GM21381 (cell line): Measurements from ENCODE around the gene LHFPL2.

Experiments used
- ATAC-seq: cut with Tn5 transposase; IDR thresholded peaks from one replicate; pipeline ENCODE4 v1.9.1; 2021; ENCODE audit warnings: mild to moderate bottlenecking, moderate library complexity; ENCODE audit not compliant: unreplicated experiment

Gene LHFPL2

DNA sequence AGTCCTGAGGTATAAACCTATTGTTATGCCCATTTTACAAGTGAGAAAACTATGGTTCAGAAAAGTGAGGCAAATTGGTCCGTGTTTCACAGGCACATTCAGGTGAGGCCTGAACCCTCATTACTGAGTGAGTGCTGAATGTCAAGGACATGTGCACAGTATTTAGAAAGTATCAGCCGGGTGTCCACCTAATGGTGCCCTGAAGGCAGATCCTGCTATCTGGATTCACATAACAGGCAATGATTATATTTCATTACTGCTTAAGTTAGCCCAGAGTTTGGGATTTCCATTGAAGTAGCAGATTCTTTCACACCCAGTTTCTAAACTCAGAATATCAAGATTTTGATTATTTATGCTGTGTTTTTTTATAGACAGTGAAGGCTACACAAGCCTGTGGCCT lies 142.7 kb downstream of the LHFPL2 start:
- no peak for ATAC-seq

DNA sequence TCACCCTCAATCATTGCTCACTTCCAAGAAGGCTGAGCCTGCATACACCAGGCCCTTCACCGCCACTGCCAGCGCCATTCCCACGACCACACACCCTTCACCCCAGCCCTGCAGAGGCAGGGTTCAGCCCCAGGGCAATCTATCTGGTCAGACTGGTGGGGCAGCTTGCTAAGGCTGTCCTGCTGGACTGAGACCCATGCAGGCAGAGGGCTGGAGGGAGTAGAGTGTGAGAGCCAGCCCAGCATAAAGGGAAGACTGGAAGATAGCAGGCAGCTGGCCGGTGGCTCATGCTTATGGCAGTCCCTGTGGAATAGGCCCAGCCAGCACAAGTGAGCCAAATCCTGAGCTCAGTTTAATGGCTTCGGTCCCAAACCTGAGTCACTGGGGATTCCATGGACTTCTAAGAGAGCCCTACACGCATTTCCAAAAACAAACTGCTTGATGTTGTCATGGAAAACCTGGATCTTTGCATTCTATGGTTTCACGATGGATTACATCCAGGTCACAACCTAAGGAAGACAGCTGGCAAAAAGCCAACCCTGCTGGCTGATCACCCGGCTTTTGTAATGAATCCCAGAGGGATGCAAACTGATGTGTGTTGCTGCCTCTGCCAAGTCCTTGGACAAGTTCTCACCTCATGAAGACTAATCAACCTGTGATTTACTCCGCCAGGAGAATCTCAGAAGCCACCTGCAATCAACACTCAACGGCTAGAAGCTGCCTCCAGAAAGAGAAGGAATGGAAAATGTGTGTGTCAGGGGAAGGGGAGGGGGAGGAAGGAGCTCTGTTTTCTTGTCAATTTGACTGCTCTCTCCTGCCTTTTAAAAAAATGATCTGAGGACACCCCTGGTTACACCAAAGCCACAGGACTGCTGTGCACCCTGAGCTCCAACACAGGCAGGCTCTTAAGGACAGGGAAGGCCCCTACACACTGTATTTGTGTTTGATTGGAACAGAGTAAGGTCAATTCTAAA lies 143.6 kb downstream of the LHFPL2 start:
- ATAC-seq = no peak

DNA sequence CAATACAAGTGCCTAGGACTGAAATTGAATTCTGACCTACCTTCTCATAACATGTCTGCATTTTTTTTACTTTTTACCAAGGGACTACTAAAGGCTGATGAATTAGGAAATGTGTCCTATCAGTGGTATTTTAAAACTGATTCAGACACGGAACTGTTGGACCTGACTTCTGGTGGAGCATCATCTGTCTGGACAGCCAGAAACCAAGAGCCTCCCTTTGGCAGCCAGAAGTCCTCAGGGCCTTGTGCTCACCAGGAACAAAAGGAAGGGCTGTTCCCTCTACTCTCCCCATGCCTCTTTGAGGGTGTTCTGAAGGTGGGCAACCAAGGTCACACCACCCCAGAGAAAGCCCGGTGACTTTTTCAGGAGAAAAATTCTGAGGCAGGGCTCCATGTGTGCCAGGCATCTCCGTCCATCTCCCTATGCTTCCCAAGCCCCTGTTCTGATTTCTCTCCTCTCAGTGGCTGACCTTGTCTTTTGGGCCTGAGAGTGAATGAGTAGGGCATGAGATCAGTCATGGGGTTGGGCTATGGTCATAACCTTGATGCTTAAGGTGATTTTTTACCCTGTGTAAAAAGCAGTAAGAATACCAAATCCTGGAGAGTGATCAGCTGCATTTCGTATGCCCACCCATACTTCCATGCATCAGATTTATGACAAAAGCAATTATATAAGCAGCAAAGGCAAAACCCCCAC lies 144.5 kb downstream of the LHFPL2 start:
- no peak for ATAC-seq

DNA sequence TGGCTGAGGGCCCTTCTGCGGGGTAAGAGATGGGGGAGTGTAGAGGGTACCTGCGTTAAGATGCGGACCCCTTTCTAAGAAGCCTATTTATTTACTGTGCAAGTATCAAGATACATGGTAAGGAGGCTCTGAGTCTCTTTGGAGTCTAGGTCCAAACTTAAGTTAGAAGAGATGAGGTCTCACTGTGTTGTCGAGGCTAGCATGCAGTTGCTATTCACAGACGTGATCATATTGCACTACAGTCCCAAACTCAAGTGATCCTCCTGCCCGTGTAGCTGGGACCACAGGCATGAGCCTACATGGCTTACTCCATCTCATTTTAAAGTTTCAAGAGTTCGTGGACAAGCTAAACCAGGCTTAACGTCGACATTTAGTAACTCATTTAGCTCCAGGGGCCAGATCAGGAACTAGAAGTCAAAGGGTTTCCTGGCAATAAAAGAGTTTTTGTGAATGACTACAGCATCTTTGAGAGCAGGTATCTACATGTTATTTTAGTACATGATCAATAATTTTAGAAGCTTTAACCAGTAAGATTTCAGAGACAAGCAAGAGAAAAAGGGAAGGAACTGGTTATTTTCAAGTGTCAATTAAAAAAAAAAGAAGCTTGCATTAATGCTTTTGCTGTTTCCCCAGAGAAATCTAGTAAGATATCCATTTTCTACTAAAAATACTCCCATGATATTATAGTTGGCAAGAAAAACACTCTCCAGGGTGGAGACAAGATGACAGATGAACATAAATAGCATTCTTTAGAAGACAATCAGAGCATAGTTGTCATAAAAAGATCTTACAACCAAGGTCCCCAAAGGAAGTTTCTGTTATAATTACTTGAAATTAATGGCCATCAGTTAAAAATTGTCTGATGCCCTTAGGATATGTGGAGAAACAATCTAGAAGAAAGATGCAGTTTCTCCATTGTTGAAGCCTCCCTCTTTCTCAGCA lies 146.9 kb downstream of the LHFPL2 start:
- no peak for ATAC-seq

DNA sequence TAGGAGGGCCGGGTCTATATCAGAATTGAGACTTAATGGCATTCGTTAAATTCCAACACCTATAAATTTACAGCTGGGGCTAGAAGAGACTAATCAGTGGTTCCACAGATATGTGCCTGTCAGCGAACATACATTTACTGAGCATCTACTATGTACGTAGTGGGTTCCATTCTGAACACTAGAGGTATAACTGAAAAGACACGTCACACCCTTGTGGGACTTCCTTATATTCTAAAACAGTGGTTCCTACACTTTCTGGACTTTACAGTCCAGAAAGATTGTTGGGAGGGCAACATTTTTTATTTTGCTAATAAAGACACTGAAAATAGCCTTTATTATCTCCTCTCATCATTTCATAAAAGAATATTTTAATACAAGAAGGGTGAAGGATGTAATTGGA lies 147.7 kb downstream of the LHFPL2 start:
- no peak for ATAC-seq

DNA sequence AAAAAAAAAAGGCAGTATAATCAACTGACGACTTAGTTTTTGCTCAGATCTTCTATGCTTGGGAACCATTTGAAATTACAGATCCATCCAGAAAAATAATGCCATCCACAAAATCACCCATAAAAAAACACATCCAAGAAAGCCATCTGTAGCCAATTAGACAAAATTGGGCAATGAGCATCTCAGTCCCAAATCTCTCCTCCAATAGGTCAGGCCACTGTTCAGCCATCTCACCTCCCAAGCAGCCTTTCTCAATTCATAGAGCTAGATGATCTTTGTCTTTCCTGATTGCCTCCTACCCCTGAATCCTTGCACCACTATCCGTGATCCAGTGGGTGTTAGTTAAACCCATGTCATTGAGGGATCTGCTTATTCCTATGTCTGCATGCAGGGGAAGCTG lies 148.5 kb downstream of the LHFPL2 start:
- no peak for ATAC-seq

DNA sequence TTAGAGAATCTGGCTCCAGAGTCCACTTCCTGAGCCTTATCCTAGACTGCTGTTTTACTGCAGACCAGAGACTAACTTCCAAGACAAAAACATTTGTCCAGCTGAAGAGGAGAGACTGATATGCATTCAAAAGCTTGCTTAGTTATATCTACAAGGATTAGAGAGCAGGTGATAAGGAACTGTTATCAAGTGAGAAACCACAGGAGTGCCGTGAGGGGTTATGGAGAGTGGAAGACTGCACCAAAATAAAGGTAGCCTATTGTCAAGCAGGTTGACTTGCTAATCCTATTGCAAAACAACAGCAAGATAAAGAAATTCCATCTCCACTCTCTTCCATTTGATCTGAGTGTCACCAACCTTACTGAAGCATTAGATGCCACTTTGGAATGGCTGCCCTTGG lies 149.1 kb downstream of the LHFPL2 start:
- ATAC-seq = no peak

DNA sequence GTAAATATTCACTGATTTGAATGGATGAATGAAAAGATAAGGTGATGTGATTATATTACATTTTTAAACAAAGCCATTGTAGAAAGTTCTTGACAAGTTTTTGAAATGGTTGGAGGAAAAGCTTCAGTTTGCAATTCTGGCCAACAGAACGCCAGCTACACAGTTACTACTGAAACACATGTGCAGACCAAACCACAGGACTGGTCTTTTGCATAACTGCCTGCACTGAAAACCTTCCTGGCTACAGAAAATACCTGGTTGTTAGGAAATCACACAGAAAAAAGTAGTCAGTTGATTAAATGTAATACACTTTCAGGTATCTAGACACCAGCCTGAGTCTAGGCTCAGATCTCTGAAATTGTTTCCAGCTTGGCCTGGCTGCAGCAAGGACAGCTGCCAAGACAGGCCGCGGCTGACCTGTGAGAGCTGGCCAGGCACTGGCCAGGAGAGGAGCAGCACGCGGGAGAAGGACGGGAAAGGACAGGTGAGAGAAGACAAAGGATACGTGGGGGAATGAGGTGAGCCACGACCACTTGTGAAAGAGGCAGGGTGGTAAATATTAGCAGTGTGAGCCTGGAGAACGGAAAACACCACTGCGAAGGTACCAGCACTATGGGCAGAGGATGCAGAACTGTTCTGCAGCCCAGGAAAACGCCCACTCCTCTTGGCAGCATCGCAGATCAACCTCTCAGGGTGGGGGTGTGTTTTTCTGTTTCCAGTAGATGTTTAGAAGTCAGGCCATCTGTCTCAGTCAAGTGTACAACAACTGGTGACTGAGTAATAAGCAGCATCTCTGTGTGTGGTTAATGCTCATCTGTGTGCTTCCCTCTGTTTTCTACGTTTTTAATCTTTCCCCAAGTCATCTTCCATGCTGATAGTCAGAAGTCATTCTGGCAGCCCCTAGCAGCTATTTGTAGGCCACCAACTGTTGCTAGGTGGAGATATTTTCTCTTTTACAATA lies 150.7 kb downstream of the LHFPL2 start:
- no peak for ATAC-seq

DNA sequence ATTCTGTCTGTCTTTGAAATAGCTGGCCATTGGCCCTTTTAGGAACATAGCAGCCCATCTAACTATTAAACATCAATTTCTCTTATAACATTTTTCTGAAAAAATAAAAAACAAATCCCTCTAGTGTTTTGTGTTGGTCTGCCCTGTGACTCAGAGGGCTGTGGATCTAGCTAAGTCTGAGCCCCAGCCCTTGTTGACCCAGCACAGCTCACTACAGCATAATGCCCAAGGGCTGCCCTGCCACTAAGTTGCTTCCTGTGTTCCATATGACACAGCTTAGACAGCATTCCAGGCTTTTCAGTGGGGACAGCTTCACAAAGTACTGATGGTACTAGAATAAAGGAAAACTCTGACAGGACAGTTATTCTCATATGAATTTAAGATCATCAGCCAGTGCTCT lies 152.2 kb downstream of the LHFPL2 start:
- no peak for ATAC-seq

DNA sequence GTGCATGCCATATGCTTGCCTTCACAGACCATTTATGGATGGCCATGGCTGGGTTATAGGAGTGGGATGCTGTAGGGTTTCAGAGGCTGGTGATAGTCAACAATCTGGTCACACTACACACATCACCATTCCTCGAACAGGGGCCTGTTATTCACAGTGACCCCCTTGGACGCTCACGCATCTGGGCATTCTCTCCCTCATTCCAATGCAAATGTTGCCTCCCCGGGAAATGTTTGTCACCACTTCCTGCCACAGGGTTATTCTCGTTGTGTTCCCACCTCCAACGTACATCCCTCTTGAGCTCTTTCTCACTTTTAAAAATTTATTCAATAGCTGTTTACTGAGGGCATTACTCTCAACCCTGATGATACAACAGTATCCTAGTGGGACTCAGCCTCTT lies 152.8 kb downstream of the LHFPL2 start:
- no peak for ATAC-seq

DNA sequence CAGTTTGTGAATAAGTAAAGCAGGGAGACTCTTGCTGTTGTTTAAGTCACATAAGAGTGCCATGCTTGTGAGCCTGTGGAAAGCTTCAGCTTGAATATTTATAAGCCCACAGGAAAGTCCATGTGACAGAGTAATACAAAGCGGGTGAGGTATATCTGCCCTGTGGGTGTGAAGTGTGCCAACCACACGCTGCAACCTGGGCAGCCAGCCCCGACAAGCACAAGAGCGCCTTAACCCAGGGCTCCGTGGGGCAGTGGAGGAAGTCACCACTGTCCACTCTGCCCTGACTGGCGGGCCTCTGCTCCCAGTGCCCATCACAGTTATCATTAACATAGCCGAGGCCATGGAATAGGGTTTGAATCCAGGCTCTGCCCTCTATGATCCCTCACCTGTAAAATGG lies 155.9 kb downstream of the LHFPL2 start:
- ATAC-seq = no peak

DNA sequence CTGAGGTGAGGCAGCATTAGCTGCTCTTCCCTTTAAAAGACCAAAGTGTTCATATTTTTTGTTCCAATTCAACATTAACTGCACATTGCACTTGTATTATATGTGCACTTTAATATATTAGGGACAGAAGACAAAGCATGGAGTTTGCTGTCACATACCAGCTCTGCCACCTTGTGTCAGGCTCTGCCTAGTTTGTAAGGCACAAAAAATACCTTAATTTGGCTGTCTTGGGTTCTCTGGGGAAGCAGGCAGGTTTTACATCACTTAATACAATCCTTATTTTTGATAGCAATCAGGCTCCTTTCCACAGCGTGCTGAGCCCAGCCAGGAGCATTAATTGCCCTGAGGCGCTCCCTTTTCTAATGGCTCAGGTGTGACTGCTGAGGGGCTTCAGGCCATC lies 156.3 kb downstream of the LHFPL2 start:
- no peak for ATAC-seq

DNA sequence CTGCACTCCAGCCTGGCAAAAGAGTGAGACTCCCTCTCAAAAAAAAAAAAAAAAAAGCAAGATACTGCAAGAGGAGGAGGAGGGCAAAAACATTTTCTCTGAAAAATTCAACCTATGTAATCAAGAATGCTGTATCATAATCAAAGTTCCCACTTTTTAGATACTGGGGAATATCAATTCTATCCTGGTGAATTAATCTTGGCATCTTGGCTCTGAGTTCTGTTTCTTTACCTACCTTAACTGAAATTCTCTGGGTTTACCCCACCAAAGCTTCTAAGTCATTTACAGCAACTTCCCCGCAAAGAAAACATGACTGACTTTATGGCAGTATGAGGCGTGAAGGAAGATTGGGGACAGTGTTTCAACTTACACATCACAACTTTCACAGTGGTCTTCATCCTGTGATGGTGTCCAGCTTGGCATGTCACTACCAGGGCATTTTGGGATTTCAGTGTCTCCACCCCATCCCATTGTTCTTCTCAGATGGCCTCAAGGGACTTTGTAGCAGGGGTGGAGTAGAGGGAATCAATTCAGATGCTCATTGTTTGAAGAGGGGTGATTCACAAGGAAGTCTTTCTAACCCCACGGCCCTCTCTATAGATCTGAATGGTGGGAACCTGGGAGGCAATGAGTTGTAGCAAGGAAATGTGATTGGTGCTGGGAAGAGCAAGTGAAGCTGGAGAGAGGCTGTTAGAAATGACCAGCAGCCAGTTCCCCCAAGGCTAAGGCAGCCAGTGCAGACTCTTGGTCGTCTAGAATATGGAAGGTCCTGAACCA lies 157.7 kb downstream of the LHFPL2 start:
- ATAC-seq = no peak

DNA sequence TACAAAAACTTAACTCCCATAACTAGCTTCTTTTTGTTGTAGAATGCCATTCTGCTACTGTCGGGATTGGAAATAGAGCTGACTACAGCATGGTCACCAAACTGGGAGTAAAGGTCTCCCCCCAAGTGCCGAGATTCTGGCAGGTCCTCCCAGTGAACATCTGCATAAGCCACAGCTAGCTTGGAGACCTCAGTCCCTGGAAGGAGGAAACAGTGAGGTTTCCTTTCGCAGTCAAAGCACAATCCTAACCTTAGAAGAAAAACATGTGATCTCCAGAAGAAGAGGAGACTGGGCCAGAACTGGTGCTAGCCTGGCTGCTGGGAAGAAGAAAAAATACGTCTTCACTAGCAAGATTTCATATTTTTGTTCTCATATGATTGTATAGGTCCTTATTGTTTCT lies 160.7 kb downstream of the LHFPL2 start:
- ATAC-seq = no peak

DNA sequence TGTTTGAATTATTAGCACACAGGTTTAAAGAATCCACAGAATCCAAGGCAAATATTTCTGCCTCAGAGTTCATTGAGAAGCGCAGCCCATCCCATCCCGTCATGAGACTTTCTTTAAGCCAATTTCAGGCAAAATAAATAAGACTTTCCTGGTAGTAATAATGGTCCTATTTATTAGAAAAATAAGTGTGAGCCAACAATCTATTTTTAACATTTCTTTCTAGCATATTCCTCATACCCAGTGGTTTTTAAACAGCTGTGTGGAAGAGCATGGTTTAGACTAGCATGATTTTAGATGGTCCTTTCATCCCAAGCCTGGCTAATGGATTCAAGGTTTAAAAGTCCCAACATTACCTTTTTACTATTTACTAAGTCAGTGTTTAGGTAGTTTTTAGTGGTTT lies 162.4 kb downstream of the LHFPL2 start:
- no peak for ATAC-seq

DNA sequence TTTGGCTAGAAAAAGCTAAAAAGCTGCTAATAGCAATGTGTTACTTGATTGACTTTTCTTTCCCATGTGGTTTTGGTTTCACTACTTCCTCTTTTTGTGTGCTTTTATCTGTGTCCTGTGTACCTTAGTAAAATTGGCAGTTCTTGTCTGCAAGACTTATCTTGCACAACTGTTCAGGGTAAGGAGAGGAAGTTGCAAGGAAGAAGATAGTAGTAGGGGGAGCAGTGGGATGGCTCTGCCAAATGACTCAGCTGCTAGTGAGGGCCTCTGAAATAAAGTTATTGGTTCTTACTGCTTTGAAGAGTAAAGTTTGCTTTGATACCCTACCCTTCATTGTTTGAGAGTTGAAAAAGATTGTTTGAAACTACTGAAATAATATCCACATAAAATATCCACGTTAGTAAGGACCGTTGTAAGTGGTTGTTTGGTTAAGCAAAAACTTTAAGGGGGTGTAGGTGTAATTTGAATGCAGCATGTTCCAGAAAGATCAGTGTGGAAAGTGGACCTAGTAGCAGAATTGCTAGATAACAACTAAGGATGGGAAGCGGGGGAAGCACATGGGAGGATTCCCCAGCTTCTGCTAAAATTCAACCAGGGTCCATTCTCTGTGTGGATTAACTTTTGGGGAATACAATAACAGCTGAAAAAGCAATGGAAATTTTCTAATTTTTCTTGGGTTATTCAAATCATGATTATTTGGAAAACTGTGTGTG lies 164.6 kb downstream of the LHFPL2 start:
- ATAC-seq = no peak

DNA sequence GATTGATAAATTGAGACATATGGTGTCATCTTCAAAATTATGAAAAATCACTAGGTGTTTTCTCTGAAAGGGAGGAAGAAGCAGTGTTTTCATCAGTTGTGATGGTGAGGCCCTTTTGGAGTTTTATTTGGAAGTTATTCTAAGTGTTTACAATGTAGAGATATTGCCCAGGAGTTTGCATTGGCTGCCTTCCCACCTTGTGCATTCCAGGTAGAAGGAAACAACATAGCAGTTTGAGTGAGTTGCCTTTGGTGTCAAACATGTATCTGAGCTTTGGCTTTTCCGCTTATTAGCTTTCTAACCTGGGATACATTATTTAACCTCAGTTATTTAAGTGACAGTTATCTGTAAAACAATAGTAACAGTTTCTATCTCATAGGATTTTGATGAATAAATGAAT lies 165.6 kb downstream of the LHFPL2 start:
- no peak for ATAC-seq

DNA sequence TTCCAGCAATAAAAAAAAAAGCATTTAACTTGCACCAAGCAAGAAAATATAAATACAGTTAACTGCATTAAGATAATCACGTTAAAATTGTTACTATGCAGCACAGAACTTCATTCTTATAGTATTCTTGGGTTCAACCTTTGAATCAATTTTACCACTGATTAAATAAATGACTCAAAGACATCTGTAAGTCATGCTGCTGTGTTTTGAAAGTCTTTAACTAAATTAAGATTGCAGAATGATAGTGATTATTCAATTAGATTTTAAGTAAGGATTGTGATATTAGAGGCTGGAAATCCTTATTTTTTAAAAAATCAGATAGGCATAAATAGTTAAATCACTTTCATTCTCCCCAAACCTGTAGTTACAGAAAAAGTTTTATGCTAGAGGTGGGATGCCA lies 171.8 kb downstream of the LHFPL2 start:
- no peak for ATAC-seq

DNA sequence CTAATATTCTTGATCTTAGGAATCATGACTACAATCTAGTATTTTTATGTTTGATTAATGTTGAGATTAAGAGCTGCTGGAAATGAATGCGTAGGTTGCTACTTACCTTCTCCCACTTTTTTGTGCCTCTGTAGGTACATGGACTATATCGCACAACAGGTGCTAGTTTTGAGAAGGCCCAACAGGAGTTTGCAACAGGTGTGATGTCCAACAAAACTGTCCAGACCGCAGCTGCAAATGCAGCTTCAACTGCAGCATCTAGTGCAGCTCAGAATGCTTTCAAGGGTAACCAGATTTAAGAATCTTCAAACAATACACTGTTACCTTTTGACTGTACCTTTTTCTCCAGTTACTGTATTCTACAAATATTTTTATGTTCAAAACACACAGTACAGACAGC lies 173.2 kb downstream of the LHFPL2 start:
- ATAC-seq = no peak
